Activated naive CD4-positive, alpha-beta T cell treated with anti-CD3 and anti-CD28 coated beads for 36 hours (primary cell): ENCODE results near the gene PCSK1N. TPM values are rescaled to one million over a fixed set of nuclear protein-coding genes. Genes with fewer than 3 reads are reported as not detected.
A peak's percentile ranks its signal among the peaks of the same experiment; 100 is the strongest.
"Not testable (repeated sequence)": the region's sequence is repeated elsewhere in the genome, so short reads cannot be mapped to it uniquely, and the experiment has no call there.

Experiments
- CTCF ChIA-PET: fragments of 350-600 bp; sonication (Branson Sonifier 250); formaldehyde crosslinking; loops from one replicate; lab custom pipeline; 2021; ENCODE audit warnings: antibody characterized with exemption; lab: Charles Lee
- DNase-seq: peaks from one replicate; pipeline ENCODE4 v3.0.0-alpha.2; 2020
- H3K27ac Mint-ChIP-seq: one replicate; pipeline ENCODE4 v1.8.0; 2021; ENCODE audit warnings: mild to moderate bottlenecking, mixed read lengths
- H3K27me3 Mint-ChIP-seq: one replicate; pipeline ENCODE4 v1.8.0; 2021; ENCODE audit warnings: low read depth, mixed read lengths
- H3K36me3 Mint-ChIP-seq: one replicate; pipeline ENCODE4 v1.8.0; 2021; ENCODE audit warnings: low read depth, mixed read lengths
- H3K4me1 Mint-ChIP-seq: one replicate; pipeline ENCODE4 v1.8.0; 2021; ENCODE audit warnings: low read depth, mixed read lengths
- H3K4me3 Mint-ChIP-seq: one replicate; pipeline ENCODE4 v1.8.0; 2021; ENCODE audit warnings: mild to moderate bottlenecking, moderate library complexity, mixed read lengths
- H3K9me3 Mint-ChIP-seq: one replicate; pipeline ENCODE4 v1.8.0; 2021; ENCODE audit warnings: mixed read lengths
- intact Hi-C: fragments of 100-400 bp; cut with micrococcal nuclease; formaldehyde crosslinking; loops from one replicate; pipeline ENCODE4 v1.15.1; 2023
- total RNA-seq, 2 experiments: library from RNA; stranded (reverse); gene quantifications; one replicate each; pipeline ENCODE4 v1.2.3, GENCODE V29; 2021

The PCSK1N gene
- total RNA-seq, 2 experiments from 2014 or later: 1.7 to 1.9 TPM

GRCh38 chrX:48833542-48834138 is 1.8 kb downstream of the PCSK1N start:
- Mint-ChIP-seq H3K36me3 (no peaks in the 10 kb centered on the region), H3K27ac (no peak overlapping the region), H3K4me1 (peaks cover 14% of the 10 kb centered on the region), H3K4me3 (no peak overlapping the region), H3K27me3 (peaks cover 20% of the 10 kb centered on the region), H3K9me3 (no peaks in the 10 kb centered on the region)
- intact Hi-C loops: no loop called here
- DNase-seq: no peak
- CTCF ChIA-PET: no interaction called here

- H3K9me3 Mint-ChIP-seq: no peaks in the 10 kb centered on the region
- intact Hi-C loops: no loop called here
- peaks cover 16% of the 10 kb centered on the region for H3K4me1 Mint-ChIP-seq
- H3K4me3 Mint-ChIP-seq: no peak overlapping the region
- H3K27me3 Mint-ChIP-seq: peaks cover 27% of the 10 kb centered on the region
- H3K36me3 Mint-ChIP-seq: no peaks in the 10 kb centered on the region
- DNase-seq: no peak
- CTCF ChIA-PET: no interaction called here
- no peak overlapping the region for H3K27ac Mint-ChIP-seq
Observed at GRCh38 chrX:48831909-48832291, 3.5 kb downstream of the PCSK1N start.

- CTCF ChIA-PET: no interaction called here
- Mint-ChIP-seq H3K27ac (no peak overlapping the region), H3K36me3 (no peaks in the 10 kb centered on the region), H3K27me3 (peaks cover 26% of the 10 kb centered on the region), H3K4me1 (peaks cover 14% of the 10 kb centered on the region), H3K9me3 (no peaks in the 10 kb centered on the region), H3K4me3 (no peak overlapping the region)
- intact Hi-C loops: no loop called here
- no peak for DNase-seq
Observed at GRCh38 chrX:48831136-48831908, 4.1 kb downstream of the PCSK1N start.

GRCh38 chrX:48829016-48829735 is 6.2 kb downstream of the PCSK1N start:
- Mint-ChIP-seq H3K36me3 (peaks cover 2% of the 10 kb centered on the region), H3K4me3 (no peak overlapping the region), H3K4me1 (peaks cover 9% of the 10 kb centered on the region), H3K27ac (no peak overlapping the region), H3K27me3 (peaks cover 25% of the 10 kb centered on the region), H3K9me3 (no peaks in the 10 kb centered on the region)
- no peak for DNase-seq
- CTCF ChIA-PET: no interaction called here
- intact Hi-C loops: no loop called here

GRCh38 chrX:48827654-48827968 is 7.8 kb downstream of the PCSK1N start:
- peaks cover 7% of the 10 kb centered on the region for H3K36me3 Mint-ChIP-seq
- CTCF ChIA-PET: interaction anchor here (0.6 kb wide), 1 partner anchor 15 kb away, joined by 3 read pairs; no protein-coding TSS in a partner anchor

GRCh38 chrX:48826876-48827653 is 8.3 kb downstream of the PCSK1N start:
- Mint-ChIP-seq H3K9me3 (no peaks in the 10 kb centered on the region), H3K27ac (no peak overlapping the region), H3K36me3 (peaks cover 7% of the 10 kb centered on the region), H3K4me3 (no peak overlapping the region), H3K27me3 (peaks cover 15% of the 10 kb centered on the region), H3K4me1 (peaks cover 4% of the 10 kb centered on the region)
- no peak for DNase-seq
- intact Hi-C loops: no loop called here
- CTCF ChIA-PET: no interaction called here

More at GRCh38 chrX:48827654-48827968, 7.8 kb downstream of the PCSK1N start:
- peaks cover 4% of the 10 kb centered on the region for H3K4me1 Mint-ChIP-seq
- H3K27ac Mint-ChIP-seq: no peak overlapping the region
- no peak for DNase-seq
- H3K27me3 Mint-ChIP-seq: peaks cover 16% of the 10 kb centered on the region
- intact Hi-C loops: no loop called here
- H3K9me3 Mint-ChIP-seq: no peaks in the 10 kb centered on the region
- H3K4me3 Mint-ChIP-seq: no peak overlapping the region

GRCh38 chrX:48826135-48826875 is 9.1 kb downstream of the PCSK1N start, which contains the start of gene ERAS:
TSS of gene ERAS (plus strand) at chrX:48826513. CDS start at chrX:48829124, 2,611 bp downstream.
- DNase-seq: peak; percentile 18
- intact Hi-C loops: no loop called here
- CTCF ChIA-PET: interaction anchor here (0.6 kb wide), 1 partner anchor 21 kb away, joined by 3 read pairs; no protein-coding TSS in a partner anchor
- Mint-ChIP-seq H3K4me3 (no peak within 1 kb of the TSS), H3K27me3 (peaks cover 15% of the 10 kb centered on the region), H3K9me3 (no peaks in the 10 kb centered on the region), H3K36me3 (peaks cover 7% of the 10 kb centered on the region), H3K27ac (no peak within 1 kb of the TSS), H3K4me1 (peaks cover 4% of the 10 kb centered on the region)

GRCh38 chrX:48824066-48824465 is 11.3 kb downstream of the PCSK1N start:
- Mint-ChIP-seq H3K27me3 (peaks cover 9% of the 10 kb centered on the region), H3K9me3 (no peaks in the 10 kb centered on the region), H3K27ac (no peak overlapping the region), H3K4me1 (peaks cover 4% of the 10 kb centered on the region), H3K4me3 (no peak overlapping the region), H3K36me3 (peaks cover 14% of the 10 kb centered on the region)
- CTCF ChIA-PET: no interaction called here
- DNase-seq: no peak
- intact Hi-C loops: no loop called here

- H3K27ac Mint-ChIP-seq: no peak overlapping the region
- intact Hi-C loops: no loop called here
- H3K4me1 Mint-ChIP-seq: peaks cover 4% of the 10 kb centered on the region
- H3K27me3 Mint-ChIP-seq: peaks cover 8% of the 10 kb centered on the region
- H3K4me3 Mint-ChIP-seq: no peak overlapping the region
- CTCF ChIA-PET: no interaction called here
- H3K9me3 Mint-ChIP-seq: no peaks in the 10 kb centered on the region
- no peak for DNase-seq
- peaks cover 15% of the 10 kb centered on the region for H3K36me3 Mint-ChIP-seq
Observed at GRCh38 chrX:48823053-48823452, 12.4 kb downstream of the PCSK1N start.

- H3K27me3 Mint-ChIP-seq, intact Hi-C loops, H3K9me3 Mint-ChIP-seq, CTCF ChIA-PET, H3K27ac Mint-ChIP-seq, DNase-seq, H3K4me1 Mint-ChIP-seq, H3K4me3 Mint-ChIP-seq: not testable (repeated sequence)
- H3K36me3 Mint-ChIP-seq: peaks cover 13% of the 10 kb centered on the region
Observed at GRCh38 chrX:48819394-48819793, 16.0 kb downstream of the PCSK1N start.

- no peak overlapping the region for H3K27ac Mint-ChIP-seq
- no peaks in the 10 kb centered on the region for H3K9me3 Mint-ChIP-seq
- H3K27me3 Mint-ChIP-seq: no peaks in the 10 kb centered on the region
- H3K36me3 Mint-ChIP-seq: peaks cover 14% of the 10 kb centered on the region
- DNase-seq: no peak
- no peaks in the 10 kb centered on the region for H3K4me1 Mint-ChIP-seq
- H3K4me3 Mint-ChIP-seq: no peak overlapping the region
- CTCF ChIA-PET: no interaction called here
- intact Hi-C loops: no loop called here
Observed at GRCh38 chrX:48818866-48819265, 16.5 kb downstream of the PCSK1N start.
